GM21737 (cell line): Measurements from ENCODE around the gene UBQLN4.
"Not testable (repeated sequence)": the region's sequence is repeated elsewhere in the genome, so short reads cannot be mapped to it uniquely, and the experiment has no call there.

Experiments
- ATAC-seq: cut with Tn5 transposase; IDR thresholded peaks from one replicate; pipeline ENCODE4 v1.9.1; 2021; ENCODE audit warnings: mild to moderate bottlenecking, moderate library complexity; ENCODE audit not compliant: unreplicated experiment

Gene UBQLN4

GRCh38 chr1:156062189-156062588 is 8.6 kb upstream of the UBQLN4 start:
- ATAC-seq = no peak

- no peak for ATAC-seq
Measured at GRCh38 chr1:156060937-156061636, 7.5 kb upstream of the UBQLN4 start, which contains the start of gene RAB25. Gene RAB25 (plus strand): TSS chr1:156061160. CDS start chr1:156061401, 241 bp downstream.

GRCh38 chr1:156056326-156056849 is 2.8 kb upstream of the UBQLN4 start:
- ATAC-seq = no peak

GRCh38 chr1:156055281-156056048 is 1.9 kb upstream of the UBQLN4 start:
- no peak for ATAC-seq

GRCh38 chr1:156054500-156055280 is 1.1 kb upstream of the UBQLN4 start, which contains the start of gene LAMTOR2:
Gene LAMTOR2 (plus strand): TSS chr1:156054782. CDS start chr1:156054890, 108 bp downstream.
- ATAC-seq = peak; percentile 70

GRCh38 chr1:156052862-156053767 is 483 bp downstream of the UBQLN4 start:
- ATAC-seq = no peak

GRCh38 chr1:156051011-156051725 is 2.4 kb downstream of the UBQLN4 start:
- no peak for ATAC-seq

GRCh38 chr1:156050376-156050775 is 3.2 kb downstream of the UBQLN4 start:
- no peak for ATAC-seq

- ATAC-seq = no peak
Measured at GRCh38 chr1:156048663-156049258, 4.8 kb downstream of the UBQLN4 start.

- no peak for ATAC-seq
Measured at GRCh38 chr1:156045076-156045475, 8.5 kb downstream of the UBQLN4 start.

- ATAC-seq = no peak
Measured at GRCh38 chr1:156042828-156043227, 10.8 kb downstream of the UBQLN4 start.

GRCh38 chr1:156034991-156035390 is 18.6 kb downstream of the UBQLN4 start:
- not testable (repeated sequence) for ATAC-seq

GRCh38 chr1:156033011-156033410 is 20.6 kb downstream of the UBQLN4 start:
- ATAC-seq = no peak

- ATAC-seq = no peak
Measured at GRCh38 chr1:156026588-156026987, 27.0 kb downstream of the UBQLN4 start.

- no peak for ATAC-seq
Measured at GRCh38 chr1:156025876-156026275, 27.7 kb downstream of the UBQLN4 start.

GRCh38 chr1:156024801-156025200 is 28.8 kb downstream of the UBQLN4 start:
- no peak for ATAC-seq

GRCh38 chr1:156021954-156022353 is 31.6 kb downstream of the UBQLN4 start:
- no peak for ATAC-seq

- no peak for ATAC-seq
Measured at GRCh38 chr1:156021093-156021428, 32.5 kb downstream of the UBQLN4 start.
